A549 (cell line): ENCODE results near the gene TRIM75. TPM values are rescaled to one million over a fixed set of nuclear protein-coding genes. Genes with fewer than 3 reads are reported as not detected.

Experiments
- ATAC-seq, 2 experiments: fragments of 200-7000 bp in 1 of 2; fragments of >200 bp in 1 of 2; cut with Nextera tagmentation in 1 of 2; cut with Tn5 transposase in 1 of 2; 3 replicates each; pipeline versions ENCODE4 v1.8.0 to v1.9.1; 2018 to 2020; ENCODE audit warnings: mild to moderate bottlenecking in 1 of 2, moderate library complexity in 1 of 2
- CTCF ChIA-PET: fragments of 300-600 bp; sonication (Branson Sonifier 250); formaldehyde crosslinking; extraction: SDS; loops from one replicate; lab custom pipeline; 2021; ENCODE audit warnings: antibody characterized with exemption, inconsistent platforms; lab: Yijun Ruan, JAX
- POLR2A ChIA-PET: fragments of 350-600 bp; formaldehyde crosslinking; extraction: SDS; loops from one replicate; lab custom pipeline; 2021; ENCODE audit warnings: antibody characterized with exemption, inconsistent platforms; lab: Yijun Ruan, JAX
- DNase-seq, 2 experiments: peaks; one replicate each; pipeline versions ENCODE4 v3.0.0 to v3.0.0-alpha.2; 2011 to 2016; ENCODE audit warnings: low read depth in 1 of 2, low spot score in 1 of 2
- FAIRE-seq: peaks from 2 replicates; lab custom pipeline; 2011; peaks lifted over from hg19 to GRCh38; lab: Jason Lieb, UNC
- H3K27ac ChIP-seq, 2 experiments: fragments of >200 bp; sonication (Bioruptor Twin); formaldehyde crosslinking; 3 replicates each; pipeline ENCODE4 v1.5.1; 2016 to 2017
- H3K4me1 ChIP-seq: fragments of >200 bp; sonication (Bioruptor Twin); formaldehyde crosslinking; 3 replicates; pipeline ENCODE4 v1.6.1; 2016
- H3K4me2 ChIP-seq: fragments of >200 bp; sonication (Bioruptor Twin); formaldehyde crosslinking; 3 replicates; pipeline ENCODE4 v1.6.1; 2016
- H3K4me3 ChIP-seq: fragments of >200 bp; sonication (Bioruptor Twin); formaldehyde crosslinking; 3 replicates; pipeline ENCODE4 v1.5.1; 2016
- H3K9me3 ChIP-seq: fragments of >200 bp; sonication (Bioruptor Twin); formaldehyde crosslinking; 3 replicates; pipeline ENCODE4 v1.6.1; 2016
- BCL3 ChIP-seq: fragments of >200 bp; sonication (Bioruptor Twin); formaldehyde crosslinking; IDR thresholded peaks from 3 replicates; pipeline ENCODE4 v1.6.1; 2016
- CBX2 ChIP-seq: fragments of 200-600 bp; sonication (generic); IDR thresholded peaks from 2 replicates; pipeline ENCODE4 v1.6.1; 2016; ENCODE audit warnings: low read depth, mild to moderate bottlenecking, borderline replicate concordance
- CBX8 ChIP-seq: fragments of 200-600 bp; sonication (generic); IDR thresholded peaks from 2 replicates; pipeline ENCODE4 v1.6.1; 2016
- CHD2 ChIP-seq: fragments of 150-350 bp; IDR thresholded peaks from 2 replicates; pipeline ENCODE4 v1.6.1; 2014; ENCODE audit warnings: low read length; ENCODE audit not compliant: partially characterized antibody
- E2F6 ChIP-seq: IDR thresholded peaks from 2 replicates; pipeline ENCODE4 v1.6.1; 2012; ENCODE audit warnings: low read depth, borderline replicate concordance
- EHF ChIP-seq: fragments of 250-450 bp; sonication (Bioruptor Pico); IDR thresholded peaks from 2 replicates; pipeline ENCODE4 v1.5.0; 2020; ENCODE audit warnings: mild to moderate bottlenecking
- EHMT2 ChIP-seq: fragments of 200-600 bp; sonication (generic); IDR thresholded peaks from 2 replicates; pipeline ENCODE4 v1.6.1; 2016; ENCODE audit warnings: antibody characterized with exemption, low read depth, mild to moderate bottlenecking, moderate library complexity
- ELK1 ChIP-seq: fragments of 150-350 bp; IDR thresholded peaks from 2 replicates; pipeline ENCODE4 v1.6.1; 2014; ENCODE audit warnings: low read depth, mild to moderate bottlenecking, low read length
- FOXS1 ChIP-seq: fragments of 250-450 bp; sonication (Bioruptor Pico); IDR thresholded peaks from 2 replicates; pipeline ENCODE4 v1.5.0; 2020; ENCODE audit warnings: mild to moderate bottlenecking, moderate library complexity
- HDAC2 ChIP-seq: fragments of 200-600 bp; sonication (generic); IDR thresholded peaks from 2 replicates; pipeline ENCODE4 v1.6.1; 2016
- HES2 ChIP-seq: fragments of >200 bp; sonication (Bioruptor Twin); formaldehyde crosslinking; IDR thresholded peaks from 2 replicates; pipeline ENCODE4 v1.6.1; 2016
- HEYL ChIP-seq: fragments of 250-450 bp; sonication (Bioruptor Pico); IDR thresholded peaks from 2 replicates; pipeline ENCODE4 v1.8.0; 2021; ENCODE audit warnings: mild to moderate bottlenecking, moderate library complexity
- HMGXB4 ChIP-seq: fragments of 250-450 bp; sonication (Bioruptor Pico); IDR thresholded peaks from 2 replicates; pipeline ENCODE4 v1.5.0; 2021; ENCODE audit warnings: mild to moderate bottlenecking, moderate library complexity, borderline replicate concordance
- HOXA7 ChIP-seq: fragments of 250-450 bp; sonication (Bioruptor Pico); IDR thresholded peaks from 2 replicates; pipeline ENCODE4 v1.5.0; 2020; ENCODE audit warnings: mild to moderate bottlenecking, moderate library complexity
- JUN ChIP-seq, 2 experiments: fragments of >200 bp; sonication (Bioruptor Twin); formaldehyde crosslinking; IDR thresholded peaks; 2 replicates in 1 of 2; 3 replicates in 1 of 2; pipeline ENCODE4 v1.6.1; 2016 to 2017
- MAX ChIP-seq: IDR thresholded peaks from 2 replicates; pipeline ENCODE4 v1.6.1; 2012
- MYC ChIP-seq: IDR thresholded peaks from 2 replicates; pipeline ENCODE4 v1.6.1; 2012; ENCODE audit warnings: mild to moderate bottlenecking, inconsistent platforms, low read length, improper control_type of control experiment, borderline replicate concordance
- NFE2L2 ChIP-seq: fragments of 150-350 bp; conservative IDR thresholded peaks from 2 replicates; pipeline ENCODE4 v1.6.1; 2014; ENCODE audit warnings: low read length
- POLR2AphosphoS2 ChIP-seq: conservative IDR thresholded peaks from 2 replicates; pipeline ENCODE4 v1.6.1; 2012; ENCODE audit warnings: low read length, improper control_type of control experiment, inconsistent platforms
- RAD21 ChIP-seq, 2 experiments: fragments of >200 bp in 1 of 2; sonication (Bioruptor Twin) in 1 of 2; formaldehyde crosslinking in 1 of 2; IDR thresholded peaks in 1 of 2; conservative IDR thresholded peaks in 1 of 2; 2 replicates in 1 of 2; 3 replicates in 1 of 2; pipeline ENCODE4 v1.6.1; 2012 to 2018; ENCODE audit warnings: inconsistent platforms in 1 of 2
- SMC3 ChIP-seq: fragments of >200 bp; sonication (Bioruptor Twin); formaldehyde crosslinking; IDR thresholded peaks from 3 replicates; pipeline ENCODE4 v1.6.1; 2018; ENCODE audit warnings: inconsistent platforms
- USF2 ChIP-seq: fragments of 450-650 bp; IDR thresholded peaks from 2 replicates; pipeline ENCODE4 v1.6.1; 2014; ENCODE audit warnings: antibody characterized with exemption
- WGBS: methylation state at CpG from one replicate; pipeline ENCODE4 v1.1.6; 2017; ENCODE audit errors: missing lambda C conversion rate; 5-methylcytosine and 5-hydroxymethylcytosine counted together
- polyA plus RNA-seq, 4 experiments: library from polyadenylated mRNA; depleted of rRNA in 3 of 4; stranded (reverse); fragments of >200 nt; fragmentation: RNase III in 1 of 4; extraction: RNeasy Plus Mini Kit Qiagen cat#74134 plus additional on column Dnase treatment in 1 of 4; gene quantifications; 2 replicates in 3 of 4; 3 replicates in 1 of 4; pipeline ENCODE4 v1.2.3, GENCODE V29; 2011 to 2017

The TRIM75 gene
- polyA plus RNA-seq, 2 of the 4 experiments (the other 2 are of a cell fraction), result not detected

GRCh38 chr4:165048170-165048569, 5.5 kb upstream of the TRIM75 start:
- POLR2A ChIA-PET, result no interaction called here
- no peaks in the 10 kb centered on the region for H3K9me3 ChIP-seq
- TF ChIP-seq BCL3 (no peak), HOXA7 (no peak), HEYL (CRISPR knock-in tag) (no peak), SMC3 (no peak), NFE2L2 (no peak), HES2 (no peak), EHF (CRISPR knock-in tag) (no peak), RAD21 (conservative IDR thresholded peaks at IDR 0.05 in 1 of 2, IDR thresholded peaks at IDR 0.05 in 1 of 2) (no peak)

GRCh38 chr4:165052627-165053026, 1.0 kb upstream of the TRIM75 start:
- FAIRE-seq (no peak), DNase-seq (no peak), ATAC-seq (no peak)
- Histone ChIP-seq H3K4me1 (no peaks in the 10 kb centered on the region), H3K4me2 (no peak overlapping the region), H3K9me3 (no peaks in the 10 kb centered on the region), H3K4me3 (no peak overlapping the region), H3K27ac (no peak overlapping the region)
- POLR2A ChIA-PET, result no interaction called here
- 42% methylated on average over 3 of the region's 3 CpGs for WGBS
- TF ChIP-seq FOXS1 (CRISPR knock-in tag), result no peak
- no peak for TF ChIP-seq ELK1
- no peak for TF ChIP-seq HDAC2
- no peak for TF ChIP-seq MYC
- TF ChIP-seq E2F6, result no peak
- TF ChIP-seq HOXA7, result no peak
- TF ChIP-seq JUN (IDR thresholded peaks at IDR 0.05), result no peak
- TF ChIP-seq EHF (CRISPR knock-in tag), result no peak
- no peak for TF ChIP-seq BCL3
- TF ChIP-seq CBX2, result no peak
- no peak for TF ChIP-seq HMGXB4 (CRISPR knock-in tag)
- TF ChIP-seq POLR2AphosphoS2, result no peak
- no peak for TF ChIP-seq USF2
- no peak for TF ChIP-seq EHMT2
- no peak for TF ChIP-seq CHD2
- TF ChIP-seq MAX, result no peak
- no peak for TF ChIP-seq CBX8
- CTCF ChIA-PET, result interaction anchor here (0.6 kb wide), 1 partner anchor 15 kb away, joined by 3 read pairs; no protein-coding TSS in a partner anchor

More at GRCh38 chr4:165048170-165048569, 5.5 kb upstream of the TRIM75 start:
- no peaks in the 10 kb centered on the region for H3K4me1 ChIP-seq
- no peak overlapping the region for H3K4me3 ChIP-seq
- FAIRE-seq (no peak), ATAC-seq (no peak), DNase-seq (no peak)
- no peak overlapping the region for H3K4me2 ChIP-seq
- 40% methylated on average over 5 of the region's 5 CpGs for WGBS
- no peak overlapping the region for H3K27ac ChIP-seq
- CTCF ChIA-PET, result interaction anchor here (1.1 kb wide), 1 partner anchor 8 kb away, joined by 3 read pairs; no protein-coding TSS in a partner anchor
